Esophagus squamous epithelium (tissue), 5 donors: Measurements from ENCODE around the gene XPNPEP3. TPM values are rescaled to one million over a fixed set of nuclear protein-coding genes. Genes with fewer than 3 reads are reported as not detected.
"Not testable (repeated sequence)": the region's sequence is repeated elsewhere in the genome, so short reads cannot be mapped to it uniquely, and the experiment has no call there.

Source experiments
- DNase-seq: peaks from one replicate; lab custom pipeline; 2025; lab: John Stamatoyannopoulos, UW
- H3K27ac ChIP-seq, 4 donors: fragments of 200-600 bp; sonication (generic); one replicate each; pipeline ENCODE4 v1.5.1; 2016 to 2019; ENCODE audit warnings: mild to moderate bottlenecking in 1 of 4
- H3K27me3 ChIP-seq, 4 donors: fragments of 200-600 bp; sonication (generic); 1 replicate in 3 of 4; 2 replicates in 1 of 4; pipeline versions ENCODE4 v1.5.1 to v1.6.0; 2017 to 2021; ENCODE audit warnings: antibody characterized with exemption in 1 of 4
- H3K36me3 ChIP-seq, 3 donors: fragments of 200-600 bp; sonication (generic); one replicate each; pipeline ENCODE4 v1.5.1; 2016 to 2019
- H3K4me1 ChIP-seq, 3 donors: fragments of 200-600 bp; sonication (generic); one replicate each; pipeline ENCODE4 v1.5.1; 2017 to 2019
- H3K4me3 ChIP-seq, 4 donors: fragments of 200-600 bp; sonication (generic); 1 replicate in 3 of 4; 2 replicates in 1 of 4; pipeline ENCODE4 v1.5.1; 2016 to 2019; ENCODE audit warnings: mild to moderate bottlenecking in 2 of 4, moderate library complexity in 1 of 4
- H3K9me3 ChIP-seq, 3 donors: fragments of 200-600 bp; sonication (generic); one replicate each; pipeline ENCODE4 v1.5.1; 2016 to 2019
- CTCF ChIP-seq, 6 experiments: fragments of 450-650 bp in 4 of 6; fragments of 200-600 bp in 2 of 6; sonication (generic) in 2 of 6; IDR thresholded peaks; one replicate each; pipeline ENCODE4 v1.5.1; 2016 to 2019; ENCODE audit warnings: antibody characterized with exemption in 6 of 6, mild to moderate bottlenecking in 4 of 6, moderate library complexity in 4 of 6
- POLR2A ChIP-seq, 4 donors: fragments of 450-650 bp; IDR thresholded peaks; one replicate each; pipeline ENCODE4 v1.6.1; 2017; ENCODE audit warnings: antibody characterized with exemption in 4 of 4, mild to moderate bottlenecking in 4 of 4, moderate library complexity in 3 of 4
- WGBS, 2 donors: methylation state at CpG; one replicate each; pipeline ENCODE4 v1.1.5; 2018; 5-methylcytosine and 5-hydroxymethylcytosine counted together
- intact Hi-C: fragments of 100-400 bp; cut with DNase I; formaldehyde crosslinking; loops from one replicate; pipeline ENCODE4 v1.15.0; 2022
- total RNA-seq, 4 donors: library from RNA; depleted of rRNA; stranded (reverse); fragments of >200 nt; gene quantifications; one replicate each; pipeline ENCODE4 v1.1.0, GENCODE V29; 2016
- donor health status: DM: yes; HTN: yes; CAD: no.

XPNPEP3 gene
- total RNA-seq, 4 donors from 2014 or later = 6.9 to 16.1 (median 9.0) TPM

- H3K36me3 ChIP-seq = peaks cover 0 to 93% (median 30%) of the 10 kb centered on the region in 3 donors
- WGBS, 2 donors = 78 to 82% methylated on average over 7 of the region's 7 CpGs
- no peak for DNase-seq
Observed at GRCh38 chr22:40826984-40827741, 29.8 kb upstream of the XPNPEP3 start.

GRCh38 chr22:40829131-40829530 is 27.8 kb upstream of the XPNPEP3 start:
- TF ChIP-seq CTCF (IDR thresholded peaks at IDR 0.05) = no peak
- TF ChIP-seq POLR2A (IDR thresholded peaks at IDR 0.05) = no peak
- no peaks in the 10 kb centered on the region for H3K9me3 ChIP-seq
- no peaks in the 10 kb centered on the region for H3K4me1 ChIP-seq
- no peaks in the 10 kb centered on the region for H3K27me3 ChIP-seq
- H3K27ac ChIP-seq = no peak overlapping the region
- H3K36me3 ChIP-seq = peaks cover 0 to 100% (median 28%) of the 10 kb centered on the region in 3 donors
- intact Hi-C loops = no loop called here
- 79 to 87% methylated on average over 6 of the region's 6 CpGs for WGBS, 2 donors
- no peak for DNase-seq
- H3K4me3 ChIP-seq = no peak overlapping the region

More at GRCh38 chr22:40826984-40827741, 29.8 kb upstream of the XPNPEP3 start:
- H3K4me3 ChIP-seq = no peak overlapping the region
- H3K4me1 ChIP-seq = no peaks in the 10 kb centered on the region
- H3K27me3 ChIP-seq = no peaks in the 10 kb centered on the region
- no peaks in the 10 kb centered on the region for H3K9me3 ChIP-seq
- H3K27ac ChIP-seq = no peak overlapping the region
- TF ChIP-seq POLR2A (IDR thresholded peaks at IDR 0.05) (no peak), CTCF (IDR thresholded peaks at IDR 0.05) (no peak)
- intact Hi-C loops = no loop called here

DNA sequence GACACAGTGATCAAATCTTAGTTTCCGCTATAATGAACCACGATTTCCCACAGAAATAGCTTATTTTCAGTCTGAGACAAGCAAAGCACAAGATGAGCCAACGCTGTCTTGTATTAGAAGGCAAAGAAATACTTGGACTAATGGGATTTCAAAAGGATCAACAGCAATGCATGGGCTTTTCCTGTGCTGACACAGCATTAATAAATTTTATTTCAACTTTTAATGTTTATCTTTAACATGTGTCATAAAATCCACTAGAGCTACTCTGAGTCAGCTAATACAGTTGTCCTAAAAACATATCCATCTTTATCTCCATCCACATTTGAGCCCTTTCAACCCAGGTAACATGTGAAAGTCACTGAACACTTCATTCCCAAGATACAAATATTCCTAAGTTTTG is 22.3 kb upstream of the XPNPEP3 start:
- Histone ChIP-seq H3K9me3 (no peaks in the 10 kb centered on the region), H3K27me3 (no peaks in the 10 kb centered on the region), H3K27ac (no peak overlapping the region), H3K36me3 (peaks cover 1 to 100% (median 34%) of the 10 kb centered on the region in 3 donors), H3K4me1 (no peaks in the 10 kb centered on the region), H3K4me3 (no peak overlapping the region)
- DNase-seq = no peak
- WGBS, 2 donors = 94 to 96% methylated on average over 3 of the region's 3 CpGs
- TF ChIP-seq CTCF (IDR thresholded peaks at IDR 0.05) (no peak), POLR2A (IDR thresholded peaks at IDR 0.05) (no peak)
- intact Hi-C loops = no loop called here

- Histone ChIP-seq H3K27ac (no peak overlapping the region), H3K4me3 (no peak overlapping the region), H3K36me3 (peaks cover 6 to 100% (median 33%) of the 10 kb centered on the region in 3 donors), H3K9me3 (no peaks in the 10 kb centered on the region), H3K4me1 (peaks cover 0 to 8% (median 0%) of the 10 kb centered on the region in 3 donors), H3K27me3 (no peaks in the 10 kb centered on the region)
- TF ChIP-seq POLR2A (IDR thresholded peaks at IDR 0.05) (no peak), CTCF (IDR thresholded peaks at IDR 0.05) (no peak)
- intact Hi-C loops = no loop called here
- no peak for DNase-seq
- 69 to 75% methylated on average over 3 of the region's 3 CpGs for WGBS, 2 donors
Observed at GRCh38 chr22:40838486-40838885, 18.5 kb upstream of the XPNPEP3 start.

DNA sequence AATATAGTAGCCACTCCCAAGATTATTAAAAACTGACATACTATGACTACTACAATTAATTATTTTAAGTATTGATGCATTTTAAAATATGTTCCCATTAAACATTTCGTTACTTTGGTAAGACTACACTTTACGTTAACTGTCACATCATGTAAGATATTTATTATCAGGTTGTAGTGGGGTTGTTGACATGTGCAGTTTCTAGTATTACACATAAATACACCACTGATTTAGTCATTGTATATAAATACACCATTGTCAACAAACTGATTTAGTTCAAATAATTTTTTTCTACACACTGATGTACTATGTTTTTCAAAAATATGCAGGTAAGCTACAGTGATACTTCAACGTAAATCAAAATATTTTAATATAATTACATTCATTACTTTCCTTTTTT is 12.0 kb upstream of the XPNPEP3 start:
- no peak for TF ChIP-seq CTCF (IDR thresholded peaks at IDR 0.05)
- no peak for TF ChIP-seq POLR2A (IDR thresholded peaks at IDR 0.05)
- H3K27ac ChIP-seq = no peak overlapping the region
- H3K9me3 ChIP-seq = no peaks in the 10 kb centered on the region
- intact Hi-C loops = no loop called here
- H3K4me1 ChIP-seq = peaks cover 0 to 8% (median 0%) of the 10 kb centered on the region in 3 donors
- 90 to 91% methylated on average over 3 of the region's 3 CpGs for WGBS, 2 donors
- no peak for DNase-seq
- peaks cover 2 to 100% (median 26%) of the 10 kb centered on the region in 3 donors for H3K36me3 ChIP-seq
- no peak overlapping the region for H3K4me3 ChIP-seq
- no peaks in the 10 kb centered on the region for H3K27me3 ChIP-seq

- H3K27ac ChIP-seq, H3K27me3 ChIP-seq, DNase-seq, H3K4me3 ChIP-seq, H3K9me3 ChIP-seq, H3K4me1 ChIP-seq, intact Hi-C loops: not testable (repeated sequence)
- peaks cover 0 to 100% (median 24%) of the 10 kb centered on the region in 3 donors for H3K36me3 ChIP-seq
- 76 to 82% methylated on average over 11 of the region's 11 CpGs for WGBS, 2 donors
Observed at GRCh38 chr22:40845816-40846215, 11.1 kb upstream of the XPNPEP3 start.
